Kidney (tissue), 14 donors: ENCODE measurements around the gene SRPK1. TPM values are rescaled to one million over a fixed set of nuclear protein-coding genes. Genes with fewer than 3 reads are reported as not detected.

Experiments
- DNase-seq, 5 donors: peaks; one replicate each; pipeline ENCODE4 v3.0.0-alpha.2; 2013 to 2020
- FAIRE-seq: peaks from 2 replicates; lab custom pipeline; 2012; peaks lifted over from hg19 to GRCh38; lab: Jason Lieb, UNC
- H3K27ac ChIP-seq, 2 donors: one replicate each; pipeline ENCODE4 v1.7.0; 2013; ENCODE audit warnings: low read depth in 2 of 2, low read length in 2 of 2, inconsistent platforms in 1 of 2
- H3K27me3 ChIP-seq: one replicate; pipeline ENCODE4 v1.7.1; 2013; ENCODE audit warnings: low read length, inconsistent platforms; ENCODE audit not compliant: control insufficient read depth, insufficient read depth
- H3K36me3 ChIP-seq, 3 donors: one replicate each; pipeline versions ENCODE4 v1.7.0 to v1.7.1; 2013; ENCODE audit warnings: low read length in 3 of 3, control low read depth in 1 of 3, inconsistent platforms in 1 of 3; ENCODE audit not compliant: insufficient read depth in 3 of 3, control insufficient read depth in 2 of 3
- H3K4me1 ChIP-seq, 3 donors: one replicate each; pipeline versions ENCODE4 v1.7.0 to v1.7.1; 2013; ENCODE audit warnings: low read length in 3 of 3, inconsistent platforms in 1 of 3, low read depth in 1 of 3; ENCODE audit not compliant: control insufficient read depth in 2 of 3, insufficient read depth in 2 of 3
- H3K4me3 ChIP-seq, 3 donors: one replicate each; pipeline versions ENCODE4 v1.7.0 to v1.8.1; 2013; ENCODE audit warnings: low read length in 3 of 3, control low read depth in 1 of 3, inconsistent platforms in 1 of 3
- H3K9ac ChIP-seq, 3 donors: one replicate each; pipeline versions ENCODE4 v1.7.0 to v1.7.1; 2013; ENCODE audit warnings: low read length in 3 of 3, control low read depth in 1 of 3, inconsistent platforms in 1 of 3
- H3K9me3 ChIP-seq, 3 donors: one replicate each; pipeline versions ENCODE4 v1.7.0 to v1.7.1; 2013; ENCODE audit warnings: low read length in 3 of 3, control low read depth in 1 of 3, inconsistent platforms in 1 of 3; ENCODE audit not compliant: control insufficient read depth in 2 of 3, insufficient read depth in 1 of 3
- intact Hi-C: fragments of 100-400 bp; cut with DNase I; formaldehyde crosslinking; loops from one replicate; pipeline ENCODE4 v1.11.1; 2022
- polyA plus RNA-seq: library from polyadenylated mRNA; stranded (reverse); fragments of 350-450 nt; fragmentation: Illumina TruSeq; extraction: RNeasy Lipid Tissue Mini Kit (QIAGEN cat#74804); gene quantifications from one replicate; pipeline ENCODE4 v1.2.3, GENCODE V29; 2014; ENCODE audit warnings: low read depth, low replicate concordance; ENCODE audit not compliant: insufficient read depth
- total RNA-seq: library from RNA; stranded (reverse); fragmentation: NEBNext Ultra II Directional; extraction: Animal tissue kit (Norgen Biotek cat#: 25700); gene quantifications from one replicate; pipeline ENCODE4 v1.2.1, GENCODE V29; 2021
- TF ChIP-seq, protein P1 (sequence below): IDR thresholded peaks from 3 replicates; pipeline ENCODE4 v1.5.1; 2012; ENCODE audit warnings: mild to moderate bottlenecking, moderate library complexity, borderline replicate concordance; ENCODE audit not compliant: insufficient read depth; ENCODE audit errors: extremely low read depth
- donor health status: control.
- donor health status: control.
- donor health status: control.
- donor health status: control.
- donor health status: control.
- donor health status: DM: yes; HTN: yes; CAD: no.
- donor health status: Normal renal cell carcinoma (clear cell type).

SRPK1 gene
- total and polyA plus RNA-seq, 2 donors from 2014 or later: 12.2 to 35.3 TPM

DNA sequence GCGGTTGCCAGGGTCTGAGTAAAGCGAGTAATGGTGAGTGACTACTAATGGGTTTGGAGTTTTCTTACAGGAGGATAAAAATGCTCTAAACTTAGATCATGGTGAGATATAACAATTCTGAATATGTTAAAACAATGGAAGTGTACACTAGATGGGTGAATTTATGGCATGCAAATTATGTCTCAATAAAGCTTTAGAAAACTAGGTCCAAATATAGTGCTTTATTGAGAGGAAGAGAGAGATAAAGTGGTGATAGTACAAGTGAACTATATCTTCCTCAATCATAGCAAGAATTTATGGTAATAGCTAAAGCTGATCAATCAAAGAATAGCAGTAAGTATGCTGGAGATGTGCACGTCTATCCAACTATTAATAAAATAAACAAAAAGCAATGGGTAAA, 23.9 kb downstream of the SRPK1 start:
- intact Hi-C loops: no loop called here
- Histone ChIP-seq H3K9ac (no peak overlapping the region), H3K9me3 (no peaks in the 10 kb centered on the region), H3K4me3 (no peak overlapping the region), H3K36me3 (no peaks in the 10 kb centered on the region), H3K27me3 (no peaks in the 10 kb centered on the region), H3K4me1 (no peaks in the 10 kb centered on the region), H3K27ac (no peak overlapping the region)
- TF ChIP-seq, protein P1, sequence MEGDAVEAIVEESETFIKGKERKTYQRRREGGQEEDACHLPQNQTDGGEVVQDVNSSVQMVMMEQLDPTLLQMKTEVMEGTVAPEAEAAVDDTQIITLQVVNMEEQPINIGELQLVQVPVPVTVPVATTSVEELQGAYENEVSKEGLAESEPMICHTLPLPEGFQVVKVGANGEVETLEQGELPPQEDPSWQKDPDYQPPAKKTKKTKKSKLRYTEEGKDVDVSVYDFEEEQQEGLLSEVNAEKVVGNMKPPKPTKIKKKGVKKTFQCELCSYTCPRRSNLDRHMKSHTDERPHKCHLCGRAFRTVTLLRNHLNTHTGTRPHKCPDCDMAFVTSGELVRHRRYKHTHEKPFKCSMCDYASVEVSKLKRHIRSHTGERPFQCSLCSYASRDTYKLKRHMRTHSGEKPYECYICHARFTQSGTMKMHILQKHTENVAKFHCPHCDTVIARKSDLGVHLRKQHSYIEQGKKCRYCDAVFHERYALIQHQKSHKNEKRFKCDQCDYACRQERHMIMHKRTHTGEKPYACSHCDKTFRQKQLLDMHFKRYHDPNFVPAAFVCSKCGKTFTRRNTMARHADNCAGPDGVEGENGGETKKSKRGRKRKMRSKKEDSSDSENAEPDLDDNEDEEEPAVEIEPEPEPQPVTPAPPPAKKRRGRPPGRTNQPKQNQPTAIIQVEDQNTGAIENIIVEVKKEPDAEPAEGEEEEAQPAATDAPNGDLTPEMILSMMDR: no peak
- no peak for FAIRE-seq
- no peak for DNase-seq

DNA sequence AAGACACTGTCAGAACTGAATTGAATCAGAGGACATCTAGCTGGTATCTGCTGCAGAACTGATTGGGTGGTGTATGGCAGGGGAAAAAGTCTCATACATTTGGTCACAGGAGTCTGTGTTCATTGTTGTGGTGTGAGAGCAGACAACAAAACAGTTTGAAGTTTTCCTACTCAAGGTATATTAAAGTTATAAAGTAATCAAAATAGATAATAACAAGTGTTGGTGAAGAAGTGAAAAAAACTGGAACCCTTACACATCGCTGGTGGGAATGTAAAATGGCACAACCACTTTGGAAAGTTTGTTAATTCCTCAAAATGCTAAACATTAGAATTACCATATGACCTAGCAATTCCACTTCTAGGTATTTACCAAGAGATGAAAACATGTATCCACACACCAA, 24.7 kb downstream of the SRPK1 start:
- no peak for DNase-seq
- intact Hi-C loops: no loop called here
- no peaks in the 10 kb centered on the region for H3K36me3 ChIP-seq
- FAIRE-seq: no peak
- H3K27ac ChIP-seq: no peak overlapping the region
- H3K9me3 ChIP-seq: no peaks in the 10 kb centered on the region
- H3K9ac ChIP-seq: no peak overlapping the region
- H3K27me3 ChIP-seq: no peaks in the 10 kb centered on the region
- no peak overlapping the region for H3K4me3 ChIP-seq
- TF ChIP-seq, protein P1: no peak
- no peaks in the 10 kb centered on the region for H3K4me1 ChIP-seq

DNA sequence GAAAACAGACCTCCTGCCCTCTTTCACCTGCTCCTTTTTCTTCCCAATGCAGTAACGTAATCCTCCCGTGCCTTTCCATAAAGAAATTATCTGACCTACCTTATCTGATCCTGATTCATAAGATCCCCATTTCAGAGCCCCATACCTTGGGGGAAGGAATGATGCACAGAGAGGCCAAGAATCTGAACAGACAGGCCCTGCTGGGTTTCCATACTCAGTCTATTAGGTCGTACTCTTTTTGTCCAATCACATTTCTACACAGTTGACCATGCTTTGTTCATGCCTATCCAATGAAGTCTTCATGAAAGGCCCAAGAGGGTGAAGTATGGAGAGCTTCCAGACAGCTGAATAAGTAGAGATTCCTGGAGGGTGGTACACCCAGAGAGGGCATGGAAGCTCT, 25.3 kb downstream of the SRPK1 start:
- intact Hi-C loops: no loop called here
- no peaks in the 10 kb centered on the region for H3K36me3 ChIP-seq
- FAIRE-seq (no peak), DNase-seq (no peak)
- H3K4me1 ChIP-seq: no peaks in the 10 kb centered on the region
- TF ChIP-seq, protein P1: no peak
- H3K27me3 ChIP-seq: no peaks in the 10 kb centered on the region
- no peak overlapping the region for H3K9ac ChIP-seq
- H3K4me3 ChIP-seq: no peak overlapping the region
- H3K27ac ChIP-seq: no peak overlapping the region
- no peaks in the 10 kb centered on the region for H3K9me3 ChIP-seq

DNA sequence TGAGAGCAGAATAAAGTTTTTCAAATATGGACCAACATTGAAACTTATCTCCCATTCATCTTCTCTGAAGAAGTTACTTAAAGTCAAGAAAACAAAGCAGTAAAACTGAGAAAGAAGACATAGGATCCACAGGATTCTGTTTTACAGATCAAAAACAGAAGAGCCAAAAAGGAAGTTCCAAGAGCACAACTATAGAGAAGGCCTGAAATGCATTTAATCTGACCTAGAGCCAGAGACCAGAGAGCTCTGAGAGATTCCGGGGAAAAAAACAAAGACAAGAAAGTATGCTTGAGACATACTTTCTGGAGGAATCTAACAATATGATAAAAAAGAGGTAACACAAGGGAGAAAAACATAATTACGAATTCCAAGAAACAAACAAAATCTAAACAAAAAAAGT, 26.1 kb downstream of the SRPK1 start:
- Histone ChIP-seq H3K4me3 (no peak overlapping the region), H3K9me3 (no peaks in the 10 kb centered on the region), H3K36me3 (no peaks in the 10 kb centered on the region), H3K27me3 (no peaks in the 10 kb centered on the region), H3K9ac (no peak overlapping the region), H3K27ac (no peak overlapping the region), H3K4me1 (no peaks in the 10 kb centered on the region)
- intact Hi-C loops: no loop called here
- TF ChIP-seq, protein P1: no peak
- no peak for FAIRE-seq
- no peak for DNase-seq
